Measurements from ENCODE around the gene GSK3B. TPM values are rescaled to one million over a fixed set of nuclear protein-coding genes. Genes with fewer than 3 reads are reported as not detected.

The GSK3B gene
- total RNA-seq, 1 donor = 94.1 TPM

DNA sequence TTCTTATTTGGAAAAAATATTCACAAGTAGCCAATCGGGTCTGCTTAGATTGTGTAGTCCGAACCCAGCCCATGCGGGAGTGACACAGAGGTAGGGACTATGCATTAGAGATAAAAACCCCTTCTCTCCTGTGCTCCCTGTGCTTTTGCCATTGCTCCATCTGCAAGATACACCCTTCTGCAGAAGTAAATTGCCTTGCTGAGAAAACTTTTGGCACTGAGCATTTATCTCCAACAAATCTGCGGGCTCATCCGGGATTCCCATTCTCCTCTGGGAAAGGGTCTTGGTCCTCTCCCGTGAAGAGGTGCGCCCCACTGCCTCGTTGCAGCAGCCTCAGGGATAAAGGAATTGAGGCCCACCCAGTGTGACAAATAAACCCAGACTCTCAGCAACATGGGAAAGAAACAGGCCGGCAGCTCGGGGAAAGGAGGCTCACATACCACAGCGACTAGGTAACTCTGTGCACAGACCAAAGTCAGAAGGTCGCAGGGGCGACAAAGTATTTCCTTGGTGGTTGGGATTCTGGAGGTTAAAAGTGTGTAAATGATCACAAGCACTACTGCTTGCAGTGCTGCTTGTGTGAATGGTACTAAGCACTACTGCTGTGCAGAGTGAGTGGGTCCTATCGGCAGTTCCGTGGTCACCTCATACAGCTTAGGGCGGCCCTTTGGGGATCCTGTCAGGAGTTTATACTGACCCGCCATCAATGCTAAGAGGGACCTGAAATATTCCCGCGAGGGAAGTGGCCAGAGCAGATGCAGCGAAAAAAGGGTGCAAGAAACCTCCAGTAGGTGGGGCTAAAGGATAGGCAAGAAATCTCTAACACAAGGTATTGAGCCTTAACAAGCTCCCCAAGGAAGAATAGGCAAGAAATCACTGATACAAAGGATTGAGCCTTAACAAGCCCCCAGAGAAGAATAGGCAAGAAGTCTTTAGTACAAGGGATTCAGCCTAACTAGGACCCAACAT lies 54.3 kb downstream of the GSK3B start:
- no peak for DNase-seq (ENCODE audit: low read depth)
- no peak overlapping the region for H3K4me3 ChIP-seq (ENCODE audit: low read depth, low read length)
- TF ChIP-seq, protein P1, sequence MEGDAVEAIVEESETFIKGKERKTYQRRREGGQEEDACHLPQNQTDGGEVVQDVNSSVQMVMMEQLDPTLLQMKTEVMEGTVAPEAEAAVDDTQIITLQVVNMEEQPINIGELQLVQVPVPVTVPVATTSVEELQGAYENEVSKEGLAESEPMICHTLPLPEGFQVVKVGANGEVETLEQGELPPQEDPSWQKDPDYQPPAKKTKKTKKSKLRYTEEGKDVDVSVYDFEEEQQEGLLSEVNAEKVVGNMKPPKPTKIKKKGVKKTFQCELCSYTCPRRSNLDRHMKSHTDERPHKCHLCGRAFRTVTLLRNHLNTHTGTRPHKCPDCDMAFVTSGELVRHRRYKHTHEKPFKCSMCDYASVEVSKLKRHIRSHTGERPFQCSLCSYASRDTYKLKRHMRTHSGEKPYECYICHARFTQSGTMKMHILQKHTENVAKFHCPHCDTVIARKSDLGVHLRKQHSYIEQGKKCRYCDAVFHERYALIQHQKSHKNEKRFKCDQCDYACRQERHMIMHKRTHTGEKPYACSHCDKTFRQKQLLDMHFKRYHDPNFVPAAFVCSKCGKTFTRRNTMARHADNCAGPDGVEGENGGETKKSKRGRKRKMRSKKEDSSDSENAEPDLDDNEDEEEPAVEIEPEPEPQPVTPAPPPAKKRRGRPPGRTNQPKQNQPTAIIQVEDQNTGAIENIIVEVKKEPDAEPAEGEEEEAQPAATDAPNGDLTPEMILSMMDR (IDR thresholded peaks at IDR 0.05; ENCODE audit: insufficient read depth, low read depth, low read length) = peak; percentile 28

DNA sequence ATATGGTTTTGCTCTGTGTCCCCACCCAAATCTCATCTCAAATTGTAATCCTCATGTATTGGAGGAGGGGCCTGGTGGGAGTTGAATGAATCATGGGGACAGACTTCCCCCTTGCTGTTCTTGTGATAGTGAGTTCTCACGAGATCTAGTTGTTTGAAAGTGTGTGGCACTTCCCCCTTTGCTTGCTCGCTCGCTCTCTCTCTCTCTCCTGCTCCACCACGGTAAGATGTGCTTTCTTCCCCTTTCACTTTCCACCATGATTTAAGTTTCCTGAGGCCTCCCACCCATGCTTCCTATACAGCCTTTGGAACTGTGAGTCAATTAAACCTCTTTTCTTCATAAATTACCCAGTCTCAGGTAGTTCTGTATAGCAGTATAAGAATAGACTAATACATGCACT lies 60.7 kb downstream of the GSK3B start:
- no peak for DNase-seq (ENCODE audit: low read depth)
- H3K4me3 ChIP-seq (ENCODE audit: low read depth, low read length) = no peak overlapping the region
- TF ChIP-seq, protein P1 (IDR thresholded peaks at IDR 0.05; ENCODE audit: insufficient read depth, low read depth, low read length) = no peak

DNA sequence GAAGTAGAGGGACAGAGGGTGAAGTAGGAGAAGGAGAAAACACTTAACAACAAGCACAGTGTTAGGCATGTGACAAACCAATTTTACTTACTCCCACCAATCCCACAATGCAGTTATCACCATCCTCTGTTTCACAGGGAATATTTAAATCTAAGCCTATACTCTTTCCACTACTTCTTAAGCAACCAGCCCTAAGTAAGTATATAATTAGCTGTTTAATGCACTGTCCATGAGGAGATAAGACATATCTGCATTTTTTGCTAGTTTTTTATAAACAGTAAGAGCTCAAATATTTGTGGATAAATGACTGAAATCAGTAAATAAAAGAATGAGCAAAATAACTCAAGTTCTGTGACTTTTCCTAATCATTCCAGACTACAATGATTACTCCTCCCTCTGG lies 62.7 kb downstream of the GSK3B start:
- no peak overlapping the region for H3K4me3 ChIP-seq (ENCODE audit: low read depth, low read length)
- TF ChIP-seq, protein P1 (IDR thresholded peaks at IDR 0.05; ENCODE audit: insufficient read depth, low read depth, low read length) = no peak
- no peak for DNase-seq (ENCODE audit: low read depth)

DNA sequence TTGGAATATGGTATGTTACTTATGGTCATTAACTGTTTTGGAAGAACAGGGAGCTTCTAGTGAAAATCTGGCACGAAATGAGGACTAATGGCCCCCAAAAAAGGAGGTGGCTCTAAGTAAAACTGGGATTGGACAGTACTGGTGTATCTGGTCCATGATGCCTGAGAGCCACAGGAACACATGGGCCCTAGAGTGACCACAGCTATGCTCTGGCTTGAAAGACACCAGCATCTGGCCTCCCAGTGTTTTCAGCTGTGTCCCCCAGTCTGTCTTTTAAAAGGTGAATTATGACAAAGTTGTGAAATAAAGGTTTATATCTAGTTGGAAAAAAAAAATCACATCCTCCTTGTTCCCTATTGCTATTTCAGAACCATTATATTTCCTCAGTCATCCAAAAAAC lies 64.5 kb downstream of the GSK3B start:
- TF ChIP-seq, protein P1 (IDR thresholded peaks at IDR 0.05; ENCODE audit: insufficient read depth, low read depth, low read length) = no peak
- H3K4me3 ChIP-seq (ENCODE audit: low read depth, low read length) = no peak overlapping the region
- no peak for DNase-seq (ENCODE audit: low read depth)

DNA sequence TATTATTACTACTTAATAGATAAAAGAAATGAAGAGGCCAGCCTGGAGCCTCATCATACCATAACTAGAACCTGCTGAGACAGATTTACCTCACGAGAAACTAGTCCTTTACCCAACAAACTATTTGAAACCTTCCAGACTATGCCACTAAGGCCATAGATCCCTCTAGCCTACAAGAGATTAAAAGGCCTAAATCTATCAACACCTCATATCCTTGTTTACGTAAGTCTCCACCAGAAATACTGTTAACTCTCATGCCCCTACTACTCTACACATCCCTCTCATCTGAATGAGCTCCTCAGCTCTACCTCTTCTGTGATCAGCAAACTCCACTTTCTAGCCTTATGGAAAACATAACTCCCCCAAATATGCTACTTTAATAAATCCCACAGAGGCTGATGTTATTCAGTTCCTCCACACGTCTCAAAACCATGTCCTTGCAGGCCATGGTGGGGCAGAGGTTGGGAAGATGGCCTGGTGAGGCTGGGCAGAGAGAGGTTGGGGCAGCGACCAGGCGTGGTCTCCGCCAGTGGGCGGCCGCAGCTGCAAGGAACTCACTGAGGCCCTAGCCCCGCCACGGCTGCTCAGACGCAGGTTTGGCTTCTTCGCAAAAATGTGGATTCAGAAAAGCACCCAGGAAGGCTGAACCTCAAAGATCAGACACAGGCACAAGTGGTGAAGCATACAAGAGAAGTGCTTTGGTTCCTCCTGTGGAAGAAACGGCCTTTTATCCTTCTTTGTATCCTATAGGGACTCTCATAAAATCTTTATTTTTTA lies 65.8 kb downstream of the GSK3B start:
- no peak overlapping the region for H3K4me3 ChIP-seq (ENCODE audit: low read depth, low read length)
- DNase-seq (ENCODE audit: low read depth) = peak; percentile 79
- TF ChIP-seq, protein P1 (IDR thresholded peaks at IDR 0.05; ENCODE audit: insufficient read depth, low read depth, low read length) = no peak

DNA sequence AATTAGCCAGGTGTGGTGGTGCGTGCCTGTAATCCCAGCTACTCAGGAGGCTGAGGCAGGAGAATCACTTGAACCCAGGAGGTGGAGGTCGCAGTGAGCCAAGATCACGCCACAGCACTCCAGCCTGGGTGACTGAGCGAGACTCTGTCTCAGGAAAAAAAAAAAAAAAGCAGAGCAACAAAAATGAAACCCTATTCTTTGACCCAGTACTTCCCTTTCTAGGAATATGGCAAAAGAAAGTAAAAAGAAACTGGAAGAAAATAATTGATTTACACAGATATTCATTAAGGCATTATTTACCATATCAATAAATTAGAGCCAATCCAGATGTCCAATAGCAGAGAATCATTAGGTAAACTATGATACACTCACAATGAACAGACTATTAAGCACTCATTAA lies 67.0 kb downstream of the GSK3B start:
- no peak for DNase-seq (ENCODE audit: low read depth)
- no peak overlapping the region for H3K4me3 ChIP-seq (ENCODE audit: low read depth, low read length)
- TF ChIP-seq, protein P1 (IDR thresholded peaks at IDR 0.05; ENCODE audit: insufficient read depth, low read depth, low read length) = no peak

All from fibroblast of villous mesenchyme (primary cell).